Astrocyte (in vitro differentiated cells and primary cell): Measurements from ENCODE around the gene PSME1. TPM values are rescaled to one million over a fixed set of nuclear protein-coding genes. Genes with fewer than 3 reads are reported as not detected.
A peak's percentile ranks its signal among the peaks of the same experiment; 100 is the strongest.

ENCODE experiments used
- DNase-seq: peaks from one replicate; pipeline ENCODE4 v3.0.0-alpha.2; 2010; ENCODE audit warnings: low read depth
- FAIRE-seq: peaks from 2 replicates; lab custom pipeline; 2011; peaks lifted over from hg19 to GRCh38; lab: Jason Lieb, UNC
- H2AFZ ChIP-seq: 2 replicates; pipeline ENCODE4 v1.6.0; 2012; ENCODE audit warnings: low read depth, low read length, inconsistent platforms
- H3K27ac ChIP-seq: 2 replicates; pipeline ENCODE4 v1.5.1; 2011; ENCODE audit warnings: low read depth, low read length, inconsistent platforms
- H3K27me3 ChIP-seq: 2 replicates; pipeline ENCODE4 v1.6.0; 2011; ENCODE audit warnings: low read length, inconsistent platforms; ENCODE audit not compliant: insufficient read depth
- H3K36me3 ChIP-seq: 2 replicates; pipeline ENCODE4 v1.5.1; 2011; ENCODE audit warnings: low read length, inconsistent platforms; ENCODE audit not compliant: insufficient read depth
- H3K4me1 ChIP-seq: 2 replicates; pipeline ENCODE4 v1.5.1; 2011; ENCODE audit warnings: low read length, inconsistent platforms; ENCODE audit not compliant: insufficient read depth
- H3K4me2 ChIP-seq: 2 replicates; pipeline ENCODE4 v1.6.0; 2012; ENCODE audit warnings: low read length, inconsistent platforms
- H3K4me3 ChIP-seq: 2 replicates; pipeline ENCODE4 v1.5.1; 2011; ENCODE audit warnings: low read depth, mild to moderate bottlenecking, low read length, inconsistent platforms; ENCODE audit not compliant: insufficient read depth
- H3K79me2 ChIP-seq: 2 replicates; pipeline ENCODE4 v1.6.0; 2012; ENCODE audit warnings: mild to moderate bottlenecking, low read length, inconsistent platforms; ENCODE audit not compliant: insufficient read depth
- H3K9ac ChIP-seq: 2 replicates; pipeline ENCODE4 v1.6.0; 2012; ENCODE audit warnings: mild to moderate bottlenecking, low read length, inconsistent platforms
- H3K9me3 ChIP-seq: 2 replicates; pipeline ENCODE4 v1.5.1; 2012; ENCODE audit warnings: low read depth, mild to moderate bottlenecking, low read length, inconsistent platforms; ENCODE audit not compliant: insufficient read depth
- H4K20me1 ChIP-seq: 2 replicates; pipeline ENCODE4 v1.6.0; 2012; ENCODE audit warnings: low read length, inconsistent platforms; ENCODE audit not compliant: insufficient read depth
- H3K27ac Mint-ChIP-seq: one replicate; pipeline ENCODE4 v1.8.0; 2021; ENCODE audit warnings: mild to moderate bottlenecking, mixed read lengths; ENCODE audit not compliant: unreplicated experiment
- H3K27me3 Mint-ChIP-seq: one replicate; pipeline ENCODE4 v1.8.0; 2021; ENCODE audit warnings: low read depth, mixed read lengths; ENCODE audit not compliant: unreplicated experiment
- H3K36me3 Mint-ChIP-seq: one replicate; pipeline ENCODE4 v1.8.0; 2021; ENCODE audit warnings: low read depth, mixed read lengths; ENCODE audit not compliant: unreplicated experiment
- H3K4me1 Mint-ChIP-seq: one replicate; pipeline ENCODE4 v1.8.0; 2021; ENCODE audit warnings: low read depth, mixed read lengths; ENCODE audit not compliant: unreplicated experiment
- H3K4me3 Mint-ChIP-seq: one replicate; pipeline ENCODE4 v1.8.0; 2021; ENCODE audit warnings: mild to moderate bottlenecking, moderate library complexity, mixed read lengths; ENCODE audit not compliant: unreplicated experiment
- H3K9me3 Mint-ChIP-seq: one replicate; pipeline ENCODE4 v1.8.0; 2021; ENCODE audit warnings: mild to moderate bottlenecking, mixed read lengths; ENCODE audit not compliant: unreplicated experiment
- EZH2 ChIP-seq: IDR thresholded peaks from 2 replicates; pipeline ENCODE4 v1.6.1; 2012; ENCODE audit warnings: mild to moderate bottlenecking, low read length, inconsistent platforms; ENCODE audit not compliant: insufficient read depth
- total RNA-seq: library from RNA; stranded (reverse); gene quantifications from 2 replicates; pipeline ENCODE4 v1.2.1, GENCODE V29; 2021
- TF ChIP-seq, protein P1 (sequence below): IDR thresholded peaks from 2 replicates; pipeline ENCODE4 v1.5.1; 2011; ENCODE audit warnings: low read depth, mild to moderate bottlenecking, inconsistent platforms, low read length, moderate library complexity; ENCODE audit not compliant: insufficient read depth

Gene PSME1
- total RNA-seq, 1 donor from 2014 or later, result 122 TPM

GRCh38 chr14:24146978-24147760, 11.2 kb downstream of the PSME1 start, which contains the start of gene RNF31:
Gene RNF31 (plus strand): TSS chr14:24147498. CDS start chr14:24147699, 201 bp downstream.
- peaks cover 55% of the 10 kb centered on the region for H3K79me2 ChIP-seq
- peak within 1 kb of the TSS; percentile 87 for H3K9ac ChIP-seq
- H3K27ac Mint-ChIP-seq, result peak within 1 kb of the TSS; percentile 88
- DNase-seq (peak; percentile 95), FAIRE-seq (no peak)
- peak within 1 kb of the TSS; percentile 79 for H2AFZ ChIP-seq
- peak within 1 kb of the TSS; percentile 83 for H3K27ac ChIP-seq
- peaks cover 27% of the 10 kb centered on the region for H3K4me1 Mint-ChIP-seq
- peak within 1 kb of the TSS; percentile 96 for H3K4me2 ChIP-seq
- no peak for TF ChIP-seq EZH2
- TF ChIP-seq, protein P1, sequence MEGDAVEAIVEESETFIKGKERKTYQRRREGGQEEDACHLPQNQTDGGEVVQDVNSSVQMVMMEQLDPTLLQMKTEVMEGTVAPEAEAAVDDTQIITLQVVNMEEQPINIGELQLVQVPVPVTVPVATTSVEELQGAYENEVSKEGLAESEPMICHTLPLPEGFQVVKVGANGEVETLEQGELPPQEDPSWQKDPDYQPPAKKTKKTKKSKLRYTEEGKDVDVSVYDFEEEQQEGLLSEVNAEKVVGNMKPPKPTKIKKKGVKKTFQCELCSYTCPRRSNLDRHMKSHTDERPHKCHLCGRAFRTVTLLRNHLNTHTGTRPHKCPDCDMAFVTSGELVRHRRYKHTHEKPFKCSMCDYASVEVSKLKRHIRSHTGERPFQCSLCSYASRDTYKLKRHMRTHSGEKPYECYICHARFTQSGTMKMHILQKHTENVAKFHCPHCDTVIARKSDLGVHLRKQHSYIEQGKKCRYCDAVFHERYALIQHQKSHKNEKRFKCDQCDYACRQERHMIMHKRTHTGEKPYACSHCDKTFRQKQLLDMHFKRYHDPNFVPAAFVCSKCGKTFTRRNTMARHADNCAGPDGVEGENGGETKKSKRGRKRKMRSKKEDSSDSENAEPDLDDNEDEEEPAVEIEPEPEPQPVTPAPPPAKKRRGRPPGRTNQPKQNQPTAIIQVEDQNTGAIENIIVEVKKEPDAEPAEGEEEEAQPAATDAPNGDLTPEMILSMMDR, result no peak
- no peaks in the 10 kb centered on the region for H3K27me3 ChIP-seq
- H3K36me3 ChIP-seq, result peaks cover 31% of the 10 kb centered on the region
- H4K20me1 ChIP-seq, result peaks cover 36% of the 10 kb centered on the region
- H3K4me3 ChIP-seq, result peak within 1 kb of the TSS; percentile 93
- peak within 1 kb of the TSS; percentile 96 for H3K4me3 Mint-ChIP-seq
- H3K36me3 Mint-ChIP-seq, result peaks cover 3% of the 10 kb centered on the region
- no peaks in the 10 kb centered on the region for H3K27me3 Mint-ChIP-seq
- H3K9me3 Mint-ChIP-seq, result no peaks in the 10 kb centered on the region
- H3K9me3 ChIP-seq, result no peaks in the 10 kb centered on the region
- peaks cover 25% of the 10 kb centered on the region for H3K4me1 ChIP-seq

DNA sequence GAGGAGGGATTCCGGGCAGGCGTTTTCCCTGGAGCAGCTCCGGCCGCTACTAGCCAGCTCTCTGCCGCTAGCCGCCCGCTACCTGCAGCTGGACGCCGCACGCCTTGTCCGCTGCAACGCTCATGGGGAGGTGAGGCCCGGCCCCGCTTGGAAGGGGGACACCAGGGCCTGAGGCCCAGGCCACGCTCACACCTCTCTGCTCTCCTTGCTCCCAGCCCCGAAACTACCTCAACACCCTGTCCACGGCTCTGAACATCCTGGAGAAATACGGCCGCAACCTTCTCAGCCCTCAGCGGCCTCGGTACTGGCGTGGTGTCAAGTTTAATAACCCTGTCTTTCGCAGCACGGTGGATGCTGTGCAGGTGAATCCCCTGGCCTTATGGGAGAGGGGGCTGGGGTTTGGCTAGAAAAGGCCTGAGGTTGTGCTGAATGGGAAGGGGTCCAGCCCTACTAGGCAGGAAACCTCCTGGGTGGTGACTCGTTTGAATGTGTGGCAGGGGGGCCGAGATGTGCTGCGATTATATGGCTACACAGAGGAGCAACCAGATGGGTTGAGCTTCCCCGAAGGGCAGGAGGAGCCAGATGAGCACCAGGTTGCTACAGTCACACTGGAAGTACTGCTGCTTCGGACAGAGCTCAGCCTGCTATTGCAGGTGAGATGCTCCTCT, 11.9 kb downstream of the PSME1 start:
- FAIRE-seq (no peak), DNase-seq (no peak)
- TF ChIP-seq, protein P1, result no peak
- no peak for TF ChIP-seq EZH2
- H3K27ac Mint-ChIP-seq, result peak overlapping the region; percentile 68
- H3K9me3 ChIP-seq, result no peaks in the 10 kb centered on the region
- H3K9ac ChIP-seq, result peak overlapping the region; percentile 87
- peak overlapping the region; percentile 47 for H3K27ac ChIP-seq
- peak overlapping the region; percentile 93 for H3K4me3 ChIP-seq
- H4K20me1 ChIP-seq, result peaks cover 36% of the 10 kb centered on the region
- peaks cover 31% of the 10 kb centered on the region for H3K36me3 ChIP-seq
- H3K9me3 Mint-ChIP-seq, result no peaks in the 10 kb centered on the region
- H3K4me1 Mint-ChIP-seq, result peaks cover 26% of the 10 kb centered on the region
- H3K4me1 ChIP-seq, result peaks cover 25% of the 10 kb centered on the region
- H3K27me3 ChIP-seq, result no peaks in the 10 kb centered on the region
- H3K36me3 Mint-ChIP-seq, result peaks cover 3% of the 10 kb centered on the region
- H3K27me3 Mint-ChIP-seq, result no peaks in the 10 kb centered on the region
- peak overlapping the region; percentile 87 for H3K4me3 Mint-ChIP-seq
- H3K4me2 ChIP-seq, result peak overlapping the region; percentile 96
- H3K79me2 ChIP-seq, result peaks cover 55% of the 10 kb centered on the region
- peak overlapping the region; percentile 74 for H2AFZ ChIP-seq
